Stimulated activated CD8-positive, alpha-beta memory T cell treated with anti-CD3 and anti-CD28 coated beads, Interleukin-7, amount 100 ng/mL, for 24 hours (primary cell): ENCODE results near the gene LRP1B.
"Not testable (repeated sequence)": the region's sequence is repeated elsewhere in the genome, so short reads cannot be mapped to it uniquely, and the experiment has no call there.

ENCODE experiments used
- DNase-seq: peaks from one replicate; pipeline ENCODE4 v3.0.0-alpha.2; 2020; ENCODE audit warnings: low read depth

Gene LRP1B

GRCh38 chr2:140344266-140344665 is 1786.5 kb downstream of the LRP1B start:
- not testable (repeated sequence) for DNase-seq

- DNase-seq: no peak
Measured at GRCh38 chr2:140338795-140339194, 1792.0 kb downstream of the LRP1B start.

DNA sequence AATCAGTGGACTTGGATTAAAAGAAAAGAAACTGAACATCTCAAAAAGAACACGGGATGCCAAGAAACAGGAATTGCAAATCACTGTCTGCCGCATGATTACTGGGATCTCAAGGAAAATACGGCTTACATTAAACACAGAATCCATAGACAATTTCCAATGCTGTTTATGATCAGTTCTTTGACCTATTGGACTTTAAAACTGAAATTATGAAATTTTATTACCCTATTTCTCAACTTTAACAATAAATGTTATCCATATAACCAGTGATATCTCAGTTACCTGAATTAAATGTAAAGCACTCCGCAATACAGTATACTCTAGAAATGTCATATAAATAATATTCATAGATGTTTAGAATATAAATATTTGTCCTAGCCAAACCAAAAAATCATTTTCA is 1793.8 kb downstream of the LRP1B start:
- no peak for DNase-seq

- DNase-seq: no peak
Measured at GRCh38 chr2:140316345-140316744, 1814.5 kb downstream of the LRP1B start.

DNA sequence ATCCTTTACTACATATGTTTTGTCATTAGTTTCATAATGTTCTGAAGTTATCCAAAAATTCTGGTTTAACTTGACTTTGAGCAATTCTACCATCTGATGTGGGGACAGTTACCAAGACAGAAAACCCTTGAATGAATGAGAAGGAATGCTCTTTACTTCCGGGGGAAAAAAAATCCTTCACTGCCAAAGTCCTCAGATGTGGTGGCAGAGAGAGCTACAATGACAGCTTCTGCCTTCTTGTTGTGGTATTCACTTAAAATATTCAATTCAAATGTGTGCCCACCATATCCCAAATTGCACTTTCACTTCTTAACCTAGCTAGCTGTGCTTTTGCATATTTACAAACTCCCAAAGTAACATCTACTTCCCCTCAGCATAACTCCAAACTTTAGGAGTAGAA is 1818.9 kb downstream of the LRP1B start:
- DNase-seq: no peak

DNA sequence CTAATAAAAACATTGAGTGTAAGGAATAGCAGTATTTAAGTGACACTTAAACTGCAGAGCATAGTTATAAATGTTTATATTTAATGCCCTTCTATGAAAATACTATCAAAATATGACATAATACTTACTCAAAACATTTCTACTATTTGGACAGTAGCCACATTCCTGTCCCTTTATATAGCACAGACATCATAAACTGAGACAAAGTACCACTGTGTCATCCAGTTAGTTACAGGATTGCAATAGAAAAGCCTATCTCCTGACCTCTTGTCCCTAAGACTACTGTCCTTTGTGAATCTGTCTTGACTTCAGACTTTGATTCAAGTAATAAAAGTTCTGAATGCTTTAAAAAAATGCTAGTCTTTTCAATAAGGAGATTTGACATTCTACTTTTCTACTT is 1822.1 kb downstream of the LRP1B start:
- DNase-seq: no peak

- no peak for DNase-seq
Measured at GRCh38 chr2:140307532-140307931, 1823.3 kb downstream of the LRP1B start.

GRCh38 chr2:140295767-140296166 is 1835.0 kb downstream of the LRP1B start:
- DNase-seq: no peak

GRCh38 chr2:140288726-140289125 is 1842.1 kb downstream of the LRP1B start:
- no peak for DNase-seq

- DNase-seq: no peak
Measured at GRCh38 chr2:140288213-140288612, 1842.6 kb downstream of the LRP1B start.

GRCh38 chr2:140286377-140286776 is 1844.4 kb downstream of the LRP1B start:
- DNase-seq: no peak

- not testable (repeated sequence) for DNase-seq
Measured at GRCh38 chr2:140277344-140277743, 1853.5 kb downstream of the LRP1B start.

- no peak for DNase-seq
Measured at GRCh38 chr2:140276661-140277060, 1854.2 kb downstream of the LRP1B start.

DNA sequence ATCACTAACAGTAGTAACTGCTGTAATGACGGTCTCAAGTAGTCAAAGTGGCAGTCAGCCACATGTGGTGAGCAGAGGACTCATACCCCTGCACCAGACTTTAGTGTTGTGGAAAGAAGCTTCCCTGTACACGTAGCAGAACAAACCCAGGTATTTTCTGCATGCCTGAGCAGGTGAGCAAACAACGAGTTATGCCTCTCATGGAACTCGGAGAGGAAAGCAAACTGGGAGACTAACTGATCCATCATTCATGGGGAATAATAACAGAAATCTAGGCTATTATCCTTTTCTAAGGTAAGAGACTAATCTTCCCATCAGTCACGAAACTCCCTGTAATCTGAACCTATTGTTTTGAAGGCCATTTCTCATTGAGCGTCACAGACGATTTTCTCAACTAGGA is 1855.4 kb downstream of the LRP1B start:
- DNase-seq: no peak

DNA sequence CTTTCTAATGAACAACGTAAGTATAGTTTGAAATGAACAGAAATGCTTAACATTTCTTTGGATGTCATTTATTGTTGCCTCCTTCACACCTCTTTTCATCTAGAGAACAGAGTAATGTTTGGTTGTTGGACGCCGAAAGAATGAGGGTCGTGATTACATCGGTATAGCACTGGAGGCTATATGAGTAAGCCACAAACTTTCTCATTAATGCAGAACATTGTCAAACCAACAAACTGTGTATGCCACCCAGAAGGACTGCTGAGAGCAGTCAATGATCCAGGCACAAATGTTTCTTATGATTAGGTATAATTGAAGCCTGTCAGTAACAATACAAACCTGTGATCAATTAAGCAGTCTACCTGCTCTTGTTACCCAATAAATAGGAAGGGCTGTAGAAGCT is 1855.9 kb downstream of the LRP1B start:
- DNase-seq: no peak

DNA sequence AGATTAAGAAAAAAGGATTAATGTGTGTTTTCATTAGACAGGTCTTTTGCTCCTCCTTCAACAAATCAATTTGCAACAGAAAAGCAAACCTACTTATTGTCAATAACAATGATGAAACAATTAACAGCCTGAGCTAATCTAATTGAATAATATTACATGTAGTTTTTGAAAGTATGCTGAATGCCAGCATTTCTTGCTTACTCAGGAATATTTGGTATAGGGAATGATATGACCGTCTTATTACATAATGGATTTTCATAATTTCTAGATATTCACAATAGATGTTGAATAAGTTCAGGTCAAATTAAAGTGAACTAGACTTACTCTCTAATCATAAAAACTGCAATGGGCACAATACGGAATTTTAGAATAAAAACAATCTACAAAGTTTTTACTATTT is 1856.9 kb downstream of the LRP1B start:
- no peak for DNase-seq

- no peak for DNase-seq
Measured at GRCh38 chr2:140273408-140273807, 1857.4 kb downstream of the LRP1B start.

GRCh38 chr2:140270224-140270623 is 1860.6 kb downstream of the LRP1B start:
- DNase-seq: no peak

GRCh38 chr2:140269000-140269399 is 1861.8 kb downstream of the LRP1B start:
- no peak for DNase-seq

- no peak for DNase-seq
Measured at GRCh38 chr2:140262908-140263307, 1867.9 kb downstream of the LRP1B start.

- DNase-seq: no peak
Measured at GRCh38 chr2:140257692-140258300, 1873.0 kb downstream of the LRP1B start.

DNA sequence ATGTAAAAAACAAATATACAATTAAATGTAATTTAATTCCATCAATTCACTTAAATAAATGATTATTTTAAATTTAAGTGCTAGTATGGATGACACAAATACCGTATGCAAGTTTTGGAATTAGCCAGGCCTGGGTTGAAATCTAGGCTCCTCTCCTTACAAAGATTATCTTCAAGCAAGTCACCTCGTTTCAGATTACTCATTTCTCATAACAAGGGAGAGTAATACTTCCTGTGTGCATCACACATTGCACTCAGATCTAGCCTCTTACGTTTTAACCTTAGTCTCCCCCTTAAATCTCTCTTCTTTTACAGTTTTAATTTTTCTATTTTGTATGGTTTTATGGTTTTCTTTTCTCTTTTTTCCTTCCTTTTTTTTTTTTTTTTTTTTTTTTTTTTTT is 1874.7 kb downstream of the LRP1B start:
- no peak for DNase-seq

- no peak for DNase-seq
Measured at GRCh38 chr2:140249821-140250220, 1881.0 kb downstream of the LRP1B start.

DNA sequence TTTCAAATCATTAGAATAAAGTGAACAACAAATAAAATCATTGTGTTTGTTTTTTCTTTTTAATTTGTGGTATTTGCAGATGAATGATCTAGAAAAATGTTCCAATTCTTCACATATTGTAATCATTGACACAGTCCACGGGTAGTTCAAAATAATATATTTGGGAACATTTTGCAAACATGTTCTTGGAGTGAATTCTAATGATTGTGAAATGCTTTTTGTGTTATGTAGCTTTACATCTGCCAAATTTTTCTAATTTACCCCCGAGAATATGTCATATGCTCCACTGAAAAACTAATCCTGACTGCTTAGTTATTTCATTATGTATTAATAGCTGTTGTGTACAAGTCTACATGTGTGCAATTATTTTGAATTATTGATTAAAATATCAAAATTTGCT is 1882.2 kb downstream of the LRP1B start:
- DNase-seq: no peak
